K562 (cell line): ENCODE measurements around the gene OBSCN. TPM values are rescaled to one million over a fixed set of nuclear protein-coding genes. Genes with fewer than 3 reads are reported as not detected.
A peak's percentile ranks its signal among the peaks of the same experiment; 100 is the strongest.

Source experiments
- CBFA2T3 ChIP-seq: fragments of 450-650 bp; IDR thresholded peaks from 2 replicates; pipeline ENCODE4 v1.6.1; 2017
- CSDE1 ChIP-seq, 2 experiments: fragments of 450-650 bp; IDR thresholded peaks; 2 replicates each; pipeline ENCODE4 v1.6.1; 2016; ENCODE audit warnings: mild to moderate bottlenecking in 1 of 2
- CTBP1 ChIP-seq: fragments of 450-650 bp; IDR thresholded peaks from 2 replicates; pipeline ENCODE4 v1.6.1; 2016; ENCODE audit warnings: borderline replicate concordance
- E2F1 ChIP-seq: sonication (generic); formaldehyde crosslinking; IDR thresholded peaks from 2 replicates; pipeline ENCODE4 v1.8.1; 2023; ENCODE audit warnings: mild to moderate bottlenecking, missing genetic modification reagents, moderate library complexity
- FOXM1 ChIP-seq, 2 experiments: fragments of 450-650 bp in 1 of 2; sonication (generic) in 1 of 2; formaldehyde crosslinking in 1 of 2; IDR thresholded peaks; 2 replicates each; pipeline versions ENCODE4 v1.6.1 to v1.9.0; 2017 to 2022; ENCODE audit warnings: low read depth in 2 of 2, mild to moderate bottlenecking in 2 of 2, missing genetic modification reagents in 1 of 2, moderate library complexity in 1 of 2
- MAZ ChIP-seq, 2 experiments: fragments of 450-650 bp in 1 of 2; sonication (generic) in 1 of 2; formaldehyde crosslinking; IDR thresholded peaks in 1 of 2; conservative IDR thresholded peaks in 1 of 2; 2 replicates each; pipeline versions ENCODE4 v1.4.0 to v1.5.0; 2020; ENCODE audit warnings: mild to moderate bottlenecking in 1 of 2, missing genetic modification reagents in 1 of 2
- MECOM ChIP-seq: fragments of 250-450 bp; sonication (Bioruptor Pico); IDR thresholded peaks from 2 replicates; pipeline ENCODE4 v1.8.0; 2022; ENCODE audit warnings: inconsistent platforms
- PBX2 ChIP-seq, 2 experiments: IDR thresholded peaks in 1 of 2; conservative IDR thresholded peaks in 1 of 2; 2 replicates each; pipeline ENCODE4 v1.6.1; 2016; ENCODE audit warnings: low read depth in 2 of 2, mild to moderate bottlenecking in 1 of 2, missing compliant biosample characterization in 1 of 2, missing genetic modification characterization in 1 of 2, moderate library complexity in 1 of 2
- POU5F1 ChIP-seq: fragments of 150-350 bp; IDR thresholded peaks from 2 replicates; pipeline ENCODE4 v1.6.1; 2014; ENCODE audit warnings: borderline replicate concordance, low read length, low read depth, mild to moderate bottlenecking; ENCODE audit not compliant: partially characterized antibody
- SAP30 ChIP-seq: fragments of 200-600 bp; sonication (generic); IDR thresholded peaks from 2 replicates; pipeline ENCODE4 v1.6.1; 2012; ENCODE audit warnings: borderline replicate concordance, low read depth, mild to moderate bottlenecking, moderate library complexity, low read length, control low read depth, inconsistent platforms; ENCODE audit not compliant: insufficient read depth, poor library complexity, severe bottlenecking
- SIN3A ChIP-seq, 2 experiments: fragments of 150-350 bp in 1 of 2; IDR thresholded peaks; 2 replicates each; pipeline ENCODE4 v1.6.1; 2011 to 2016; ENCODE audit warnings: borderline replicate concordance in 2 of 2, low read depth in 2 of 2, low read length in 2 of 2, mild to moderate bottlenecking in 2 of 2, moderate library complexity in 2 of 2; ENCODE audit not compliant: control insufficient read depth in 1 of 2
- SMAD2 ChIP-seq: fragments of 150-350 bp; IDR thresholded peaks from 2 replicates; pipeline ENCODE4 v1.6.1; 2014; ENCODE audit warnings: low read depth, mild to moderate bottlenecking, low read length
- UBTF ChIP-seq, 2 experiments: IDR thresholded peaks; 2 replicates each; pipeline ENCODE4 v1.6.1; 2012; ENCODE audit warnings: improper control_type of control experiment in 2 of 2, low read depth in 2 of 2, low read length in 2 of 2, borderline replicate concordance in 1 of 2
- ZBTB33 ChIP-seq: sonication (generic); formaldehyde crosslinking; IDR thresholded peaks from 2 replicates; pipeline ENCODE4 v1.8.1; 2023; ENCODE audit warnings: mild to moderate bottlenecking, missing genetic modification reagents
- ZNF174 ChIP-seq: fragments of 250-450 bp; sonication (Bioruptor Pico); IDR thresholded peaks from 2 replicates; pipeline ENCODE4 v1.4.0; 2020; ENCODE audit warnings: mild to moderate bottlenecking
- polyA plus RNA-seq, 8 experiments: library from polyadenylated mRNA; depleted of rRNA in 4 of 8; stranded (reverse) in 5 of 8; unstranded in 3 of 8; fragments of >200 nt; fragmentation: Nextera tagmentation in 2 of 8; fragmentation: Illumina TruSeq in 1 of 8; extraction: Ambion mirVana in 2 of 8; extraction: Trizol in 1 of 8; gene quantifications; 2 replicates each; pipeline versions ENCODE4 v1.2.1 to v1.2.3, GENCODE V29; 2011 to 2014; ENCODE audit warnings: inconsistent platforms in 1 of 8, missing spikeins in 1 of 8
- total RNA-seq, 7 experiments: library from RNA; depleted of rRNA in 6 of 7; stranded (reverse); fragments of >200 nt in 6 of 7; fragmentation: Illumina TruSeq in 2 of 7; extraction: Trizol in 2 of 7; gene quantifications; 2 replicates each; pipeline versions ENCODE4 v1.2.1 to v1.2.3, GENCODE V29; 2011 to 2021; ENCODE audit warnings: low replicate concordance in 1 of 7

Gene OBSCN
- total and polyA plus RNA-seq, 9 of the 15 experiments (the other 6 are each of a cell fraction or from before 2014, with no cell fraction given) = 0.18 to 19.7 (median 3.6) TPM

- no peak for TF ChIP-seq ZBTB33 (CRISPR knock-in tag)
- TF ChIP-seq E2F1 = no peak
- TF ChIP-seq UBTF (IDR thresholded peaks at IDR 0.05; ENCODE audit: borderline replicate concordance in 1 of 2, low read depth in 2 of 2, low read length in 2 of 2) = peak; percentile 47 to 95; a peak in 2 of 4 replicates
- no peak for TF ChIP-seq SAP30
- no peak for TF ChIP-seq POU5F1
- no peak for TF ChIP-seq PBX2 (CRISPR knock-in tag; IDR thresholded peaks at IDR 0.05; ENCODE audit: low read depth)
- TF ChIP-seq PBX2 (tag; conservative IDR thresholded peaks at IDR 0.05; ENCODE audit: low read depth) = no peak
- no peak for TF ChIP-seq MECOM
- no peak for TF ChIP-seq ZNF174 (CRISPR knock-in tag)
- 0 out of 4 replicates have a peak, but pooled peaks of 1 of the 2 experiments have one; percentile 46 for TF ChIP-seq SIN3A (IDR thresholded peaks at IDR 0.05; ENCODE audit: borderline replicate concordance in 2 of 2, control insufficient read depth in 1 of 2, low read depth in 2 of 2, low read length in 2 of 2)
- TF ChIP-seq SMAD2 = no peak
- TF ChIP-seq MAZ (CRISPR knock-in tag; conservative IDR thresholded peaks at IDR 0.05 in 1 of 2, IDR thresholded peaks at IDR 0.05 in 1 of 2) = peak; percentile 83 to 87
- no peak for TF ChIP-seq CSDE1 (IDR thresholded peaks at IDR 0.05)
- peak; percentile 94 for TF ChIP-seq CTBP1
- TF ChIP-seq FOXM1 (IDR thresholded peaks at IDR 0.05; ENCODE audit: low read depth) = no peak
- peak; percentile 13; the same call in 1 of the 2 replicates for TF ChIP-seq FOXM1 (CRISPR knock-in tag; IDR thresholded peaks at IDR 0.05; ENCODE audit: low read depth)
- TF ChIP-seq CBFA2T3 = peak; percentile 83
Measured at GRCh38 chr1:228367798-228368791, 160.3 kb downstream of the OBSCN start (continued).
